PC-3 (cell line): ENCODE results near the gene LRP2BP.

Experiments
- EZH2 ChIP-seq: fragments of 300-600 bp; sonication (generic); IDR thresholded peaks from one replicate; pipeline ENCODE4 v1.6.1; 2017; ENCODE audit warnings: antibody characterized with exemption, mild to moderate bottlenecking, low read length; ENCODE audit not compliant: unreplicated experiment
- EZH2phosphoT487 ChIP-seq: fragments of 300-600 bp; sonication (generic); IDR thresholded peaks from 2 replicates; pipeline ENCODE4 v1.6.1; 2018; ENCODE audit warnings: mild to moderate bottlenecking, antibody characterized with exemption, low read length, borderline replicate concordance
- TF ChIP-seq, protein P1 (sequence below): fragments of 300-600 bp; sonication (generic); conservative IDR thresholded peaks from 2 replicates; pipeline ENCODE4 v1.5.1; 2017; ENCODE audit warnings: antibody characterized with exemption, low read depth, mild to moderate bottlenecking, low read length

DNA sequence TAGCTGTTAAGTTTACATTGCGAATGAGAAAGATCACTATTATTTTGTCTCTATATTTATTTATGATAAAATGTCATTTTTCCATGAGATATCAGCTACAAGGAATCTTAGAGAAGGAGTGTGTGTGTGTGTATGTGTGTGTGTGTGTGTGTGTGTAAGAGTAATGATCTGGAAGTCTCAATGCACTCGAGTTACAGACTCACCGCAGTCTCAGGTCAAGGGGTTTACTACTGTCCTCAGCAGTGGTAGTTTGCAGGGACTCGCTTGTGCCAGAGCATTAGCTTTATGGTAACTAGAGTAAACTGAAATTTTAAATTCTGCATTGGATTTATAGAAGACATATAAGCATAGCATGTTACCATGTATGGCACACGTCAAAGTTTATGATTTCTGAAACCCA, 30.8 kb downstream of the LRP2BP start:
- TF ChIP-seq, protein P1, sequence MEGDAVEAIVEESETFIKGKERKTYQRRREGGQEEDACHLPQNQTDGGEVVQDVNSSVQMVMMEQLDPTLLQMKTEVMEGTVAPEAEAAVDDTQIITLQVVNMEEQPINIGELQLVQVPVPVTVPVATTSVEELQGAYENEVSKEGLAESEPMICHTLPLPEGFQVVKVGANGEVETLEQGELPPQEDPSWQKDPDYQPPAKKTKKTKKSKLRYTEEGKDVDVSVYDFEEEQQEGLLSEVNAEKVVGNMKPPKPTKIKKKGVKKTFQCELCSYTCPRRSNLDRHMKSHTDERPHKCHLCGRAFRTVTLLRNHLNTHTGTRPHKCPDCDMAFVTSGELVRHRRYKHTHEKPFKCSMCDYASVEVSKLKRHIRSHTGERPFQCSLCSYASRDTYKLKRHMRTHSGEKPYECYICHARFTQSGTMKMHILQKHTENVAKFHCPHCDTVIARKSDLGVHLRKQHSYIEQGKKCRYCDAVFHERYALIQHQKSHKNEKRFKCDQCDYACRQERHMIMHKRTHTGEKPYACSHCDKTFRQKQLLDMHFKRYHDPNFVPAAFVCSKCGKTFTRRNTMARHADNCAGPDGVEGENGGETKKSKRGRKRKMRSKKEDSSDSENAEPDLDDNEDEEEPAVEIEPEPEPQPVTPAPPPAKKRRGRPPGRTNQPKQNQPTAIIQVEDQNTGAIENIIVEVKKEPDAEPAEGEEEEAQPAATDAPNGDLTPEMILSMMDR: no peak
- TF ChIP-seq EZH2 (no peak), EZH2phosphoT487 (no peak)
